GM21825 (cell line): Measurements from ENCODE around the gene EXOC6B.
"Not testable (repeated sequence)": the region's sequence is repeated elsewhere in the genome, so short reads cannot be mapped to it uniquely, and the experiment has no call there.

Experiments used
- ATAC-seq: cut with Tn5 transposase; IDR thresholded peaks from one replicate; pipeline ENCODE4 v1.9.1; 2021; ENCODE audit warnings: mild to moderate bottlenecking, moderate library complexity; ENCODE audit not compliant: unreplicated experiment

Gene EXOC6B

GRCh38 chr2:72555943-72556342 lies 269.9 kb downstream of the EXOC6B start:
- no peak for ATAC-seq

DNA sequence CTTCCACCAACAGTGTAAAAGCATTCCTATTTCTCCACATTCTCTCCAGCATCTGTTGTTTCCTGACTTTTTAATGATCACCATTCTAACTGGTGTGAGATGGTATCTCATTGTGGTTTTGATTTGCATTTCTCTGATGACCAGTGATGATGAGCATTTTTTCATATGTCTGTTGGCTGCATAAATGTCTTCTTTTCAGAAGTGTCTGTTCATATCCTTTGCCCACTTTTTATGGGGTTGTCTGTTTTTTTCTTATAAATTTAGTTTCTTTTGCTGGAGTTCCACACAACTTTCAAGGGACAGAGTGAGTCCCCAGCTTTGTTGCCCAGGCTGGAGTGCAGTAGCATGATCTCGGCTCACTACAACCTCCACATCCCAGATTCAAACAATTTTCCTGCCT lies 270.5 kb downstream of the EXOC6B start:
- ATAC-seq, result not testable (repeated sequence)

DNA sequence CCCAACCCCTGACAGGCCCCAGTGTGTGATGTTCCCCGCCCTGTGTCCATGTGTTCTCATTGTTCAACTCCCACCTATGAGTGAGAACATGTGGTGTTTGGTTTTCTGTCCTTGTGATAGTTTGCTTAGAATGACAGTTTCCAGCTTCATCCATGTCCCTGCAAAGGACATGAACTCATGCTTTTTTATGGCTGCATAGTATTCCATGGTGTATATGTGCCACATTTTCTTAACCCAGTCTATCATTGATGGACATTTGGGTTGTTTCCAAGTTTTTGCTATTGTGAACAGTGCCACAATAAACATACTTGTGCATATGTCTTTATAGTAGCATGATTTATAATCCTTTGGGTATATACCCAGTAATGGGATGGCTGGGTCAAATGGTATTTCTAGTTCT lies 270.9 kb downstream of the EXOC6B start:
- not testable (repeated sequence) for ATAC-seq

- ATAC-seq, result no peak
Observed at GRCh38 chr2:72554381-72554780, 271.5 kb downstream of the EXOC6B start.

DNA sequence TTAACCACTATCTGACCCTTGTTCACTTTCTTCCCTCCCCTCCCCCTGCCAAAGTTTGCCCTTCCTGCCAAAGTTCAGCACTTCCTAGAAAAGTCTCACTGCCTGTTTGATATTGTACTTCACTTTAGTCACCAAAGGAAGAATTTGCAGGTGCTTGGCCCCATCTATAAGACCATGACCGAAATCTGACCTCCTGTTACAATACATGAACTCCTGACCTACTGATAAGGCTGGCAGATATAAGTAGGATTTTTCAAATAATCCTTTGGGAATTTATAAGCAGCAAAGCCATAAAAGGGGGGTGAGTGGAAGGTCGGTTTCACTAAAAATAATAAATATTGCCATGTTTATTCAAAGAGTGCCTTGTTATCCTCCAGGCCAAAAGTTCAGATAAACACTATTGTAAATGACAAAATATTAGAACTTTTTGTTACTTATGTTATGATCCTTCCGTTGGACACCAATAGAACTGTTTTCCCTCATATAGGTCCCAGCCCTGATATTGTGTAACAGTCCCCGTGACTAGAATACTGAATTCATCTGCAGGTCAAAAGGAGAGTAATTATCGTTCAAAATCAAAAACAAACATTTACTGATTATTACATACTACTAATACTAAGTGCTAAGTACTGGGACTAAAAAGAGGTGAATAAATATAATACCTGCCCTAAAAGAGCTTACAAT lies 277.6 kb downstream of the EXOC6B start:
- ATAC-seq, result no peak

GRCh38 chr2:72545790-72546189 lies 280.0 kb downstream of the EXOC6B start:
- no peak for ATAC-seq

DNA sequence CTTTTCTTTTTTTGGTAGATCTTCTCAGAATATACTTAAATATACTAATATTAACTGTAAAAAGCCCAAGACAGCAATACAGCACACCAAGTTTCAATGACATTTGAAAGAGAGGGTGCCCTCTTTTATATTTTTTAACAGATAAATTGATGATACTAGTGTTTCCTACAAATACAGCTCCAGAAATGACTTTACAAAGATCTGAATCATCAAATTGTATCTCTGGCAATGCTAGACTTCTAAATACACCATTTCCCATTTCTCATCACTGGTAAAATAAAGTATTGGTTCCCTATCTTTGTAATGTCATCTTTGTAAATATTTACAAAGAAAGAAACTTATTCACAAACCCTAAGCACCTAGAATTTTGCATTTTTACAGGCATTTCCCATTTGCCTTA lies 281.3 kb downstream of the EXOC6B start:
- no peak for ATAC-seq

DNA sequence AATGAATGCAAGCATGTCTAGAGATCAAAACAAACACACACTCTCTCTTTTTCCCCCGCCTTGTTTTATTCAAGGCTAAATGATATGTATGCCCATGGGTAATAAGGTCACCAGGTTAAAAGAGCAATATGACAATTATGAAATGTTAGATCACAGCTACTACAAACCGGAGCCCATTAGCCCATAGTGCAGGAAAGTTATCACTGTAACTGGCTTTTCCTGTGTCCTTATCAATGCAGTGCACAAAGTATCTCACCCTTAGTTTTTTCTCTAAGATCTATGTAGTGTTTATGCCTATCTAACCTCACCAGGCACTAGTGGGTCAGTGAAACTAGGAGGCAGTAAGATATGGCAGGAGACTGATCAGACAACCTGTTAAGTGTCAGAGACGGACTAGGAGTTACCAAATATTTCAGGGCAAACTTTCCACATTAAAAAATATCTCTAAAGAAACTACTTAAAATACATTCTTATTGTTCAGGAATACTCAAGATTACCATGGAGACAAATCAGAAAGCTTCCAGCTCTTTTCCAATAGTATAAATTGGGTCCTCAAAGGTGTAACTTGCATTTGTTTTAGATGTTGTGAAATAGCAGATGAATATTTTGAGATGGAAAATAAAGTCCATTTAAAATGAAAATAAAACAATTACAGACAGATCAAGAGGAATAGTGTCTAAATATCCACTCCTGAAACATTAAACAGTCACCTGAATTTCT lies 282.2 kb downstream of the EXOC6B start:
- ATAC-seq, result no peak

GRCh38 chr2:72539071-72539552 lies 286.7 kb downstream of the EXOC6B start:
- no peak for ATAC-seq

- ATAC-seq, result no peak
Observed at GRCh38 chr2:72538486-72538885, 287.3 kb downstream of the EXOC6B start.

DNA sequence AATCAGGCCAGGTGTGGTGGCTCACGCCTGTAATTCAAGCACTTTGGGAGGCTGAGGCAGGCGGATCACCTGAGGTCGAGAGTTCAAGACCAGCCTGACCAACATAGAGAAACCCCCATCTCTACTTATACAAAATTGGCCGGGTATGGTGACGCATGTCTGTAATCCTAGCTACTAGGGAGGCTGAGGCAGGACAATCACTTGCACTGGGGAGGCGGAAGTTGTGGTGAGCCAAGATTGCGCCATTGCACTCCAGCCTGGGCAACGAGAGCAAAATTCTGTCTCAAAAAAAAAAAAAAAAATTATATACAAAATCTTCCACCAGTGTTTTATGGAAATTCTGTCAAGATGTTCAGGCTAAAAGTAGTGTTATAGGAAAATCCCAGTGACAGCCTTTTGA lies 290.2 kb downstream of the EXOC6B start:
- not testable (repeated sequence) for ATAC-seq

DNA sequence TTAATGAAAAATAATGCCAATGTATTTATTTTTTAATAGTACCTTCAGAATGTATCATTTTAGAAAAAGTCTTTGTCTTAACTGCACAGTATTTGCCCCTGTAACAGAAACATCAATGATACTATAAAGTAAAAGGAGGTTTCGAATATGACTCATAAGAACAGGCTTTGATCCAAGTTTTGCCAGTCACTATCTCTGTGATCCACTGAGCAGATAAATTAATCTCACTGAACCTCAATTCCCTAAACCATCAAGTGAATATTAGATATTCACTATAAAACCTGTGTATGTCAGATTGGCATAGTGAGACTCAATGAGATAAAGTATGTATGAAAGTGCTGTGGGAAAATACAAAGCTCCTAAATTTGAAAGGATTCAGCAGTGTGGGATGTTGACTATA lies 292.1 kb downstream of the EXOC6B start:
- no peak for ATAC-seq

DNA sequence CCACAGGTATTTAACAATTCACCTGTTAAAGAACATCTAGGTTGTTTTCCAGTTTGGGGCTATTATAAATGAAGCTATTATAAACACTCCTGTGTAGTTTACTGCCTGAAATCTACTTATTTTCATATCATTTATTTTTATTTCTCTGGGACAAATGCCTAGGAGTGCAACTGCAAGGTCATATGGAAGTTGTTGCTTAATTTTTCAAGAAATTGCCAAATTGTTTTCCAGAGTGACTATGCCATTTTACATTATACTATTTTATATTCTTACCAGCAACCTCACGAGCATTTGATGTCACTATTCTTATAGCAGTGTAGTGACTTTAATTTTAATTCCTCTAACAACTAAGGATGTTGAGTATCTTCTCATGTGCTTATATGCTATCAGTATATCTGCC lies 298.4 kb downstream of the EXOC6B start:
- no peak for ATAC-seq

DNA sequence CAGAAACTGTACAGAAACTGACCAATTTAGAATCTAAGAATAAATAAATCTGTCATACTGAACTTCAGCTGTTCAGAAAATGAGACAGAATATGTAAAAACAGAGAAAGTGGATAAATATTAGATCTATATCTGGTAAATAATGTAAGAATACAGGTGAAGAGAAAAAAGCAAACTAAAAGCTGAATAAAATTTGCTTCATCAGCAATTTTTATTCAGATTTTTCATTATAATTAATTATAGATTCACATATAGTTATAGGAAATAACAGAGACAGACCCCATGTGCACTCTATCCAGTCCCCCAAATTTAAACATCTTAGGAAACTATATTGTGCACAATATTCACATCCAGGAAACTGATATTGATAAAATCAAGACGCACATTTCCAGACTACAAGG lies 299.2 kb downstream of the EXOC6B start:
- no peak for ATAC-seq

DNA sequence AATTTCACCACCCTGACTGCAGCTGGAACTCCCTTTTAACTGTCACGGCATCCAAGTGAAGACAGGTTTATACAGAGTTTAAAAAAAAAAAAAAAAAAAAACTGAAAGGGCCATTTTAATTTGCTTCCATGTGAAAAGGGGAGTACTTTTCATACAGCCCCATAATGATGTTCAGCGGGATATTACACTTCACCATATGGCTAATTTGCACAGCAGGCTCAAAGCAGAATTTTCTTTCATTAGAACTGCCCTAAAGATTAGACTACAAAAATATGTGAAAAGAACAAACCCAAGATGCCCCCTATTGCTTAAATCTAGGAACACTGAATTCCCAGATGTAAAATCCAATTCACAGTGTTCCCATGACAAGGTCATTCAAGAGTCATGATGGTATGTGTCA lies 301.8 kb downstream of the EXOC6B start:
- no peak for ATAC-seq

- ATAC-seq, result no peak
Observed at GRCh38 chr2:72515696-72516095, 310.1 kb downstream of the EXOC6B start.

DNA sequence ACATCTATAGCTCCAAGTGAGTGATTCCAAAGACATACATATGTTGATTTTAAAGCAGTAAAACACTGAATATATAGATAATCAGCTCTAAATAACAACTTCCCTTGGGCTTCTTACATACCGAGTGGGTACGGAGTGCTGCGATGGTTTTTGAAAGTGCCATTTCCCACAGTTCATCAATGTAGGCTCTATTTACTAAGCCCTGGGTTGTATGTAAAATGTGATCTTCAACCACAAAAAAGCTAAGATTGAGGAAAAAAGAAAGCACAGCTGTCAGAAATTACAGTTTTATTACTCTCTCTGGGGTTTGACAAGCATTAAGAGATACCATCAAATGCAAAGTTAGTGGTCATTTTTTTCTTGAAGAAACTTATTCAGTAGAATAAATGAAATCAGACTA lies 312.8 kb downstream of the EXOC6B start:
- no peak for ATAC-seq

DNA sequence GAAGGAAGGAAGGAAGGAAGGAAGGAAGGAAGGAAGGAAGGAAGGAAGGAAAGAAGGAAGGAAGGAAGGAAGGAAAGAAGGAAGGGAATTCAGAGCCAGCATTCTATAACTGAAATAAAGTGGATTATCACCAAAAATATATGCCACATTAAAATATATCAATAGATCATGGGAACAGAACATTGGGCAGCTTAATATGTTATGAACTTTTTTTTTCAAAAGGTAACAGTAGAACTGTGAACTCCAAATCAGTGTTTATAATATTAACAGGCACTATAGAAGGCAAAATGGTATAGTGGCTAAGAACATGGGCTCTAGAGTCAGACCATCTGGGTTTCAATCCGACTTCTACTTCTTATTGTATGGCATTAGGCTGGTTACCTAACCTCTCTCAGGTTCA lies 313.5 kb downstream of the EXOC6B start:
- no peak for ATAC-seq

DNA sequence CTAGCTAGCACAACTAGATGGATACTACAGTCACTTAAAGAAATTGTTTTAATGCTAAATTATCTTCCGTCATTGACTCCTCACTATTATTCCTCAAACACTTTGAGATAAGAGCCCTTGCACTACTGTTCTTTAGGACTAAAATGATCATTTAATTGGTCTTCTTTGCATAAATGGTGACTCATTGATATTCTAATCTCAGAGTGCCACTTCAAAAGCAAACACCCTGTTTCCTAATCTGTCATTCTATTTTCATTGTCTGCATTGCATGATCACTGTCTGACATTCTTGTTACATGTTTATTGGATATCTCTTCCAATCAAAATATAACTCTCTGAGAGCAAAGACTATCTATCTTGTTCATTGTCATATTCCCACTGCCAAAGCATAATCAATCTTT lies 313.9 kb downstream of the EXOC6B start:
- no peak for ATAC-seq

DNA sequence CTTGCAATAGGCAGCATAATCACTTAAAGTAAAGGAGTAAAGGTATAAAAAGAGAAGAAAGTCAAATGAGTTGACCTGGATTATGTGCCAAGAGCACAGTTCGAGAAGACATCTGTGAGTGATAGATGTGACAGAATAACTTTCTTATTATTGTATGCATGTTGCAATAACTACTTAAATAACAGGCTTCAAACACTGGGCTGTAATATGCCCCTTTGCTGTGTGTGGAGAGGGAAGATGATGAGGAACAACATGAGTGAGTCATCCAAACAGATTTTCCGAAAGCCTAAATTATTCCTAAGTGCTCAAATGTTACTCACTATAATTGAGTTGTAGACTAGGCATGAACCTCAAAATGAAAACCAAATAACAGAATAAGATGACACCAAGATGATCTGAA lies 328.1 kb downstream of the EXOC6B start:
- no peak for ATAC-seq

DNA sequence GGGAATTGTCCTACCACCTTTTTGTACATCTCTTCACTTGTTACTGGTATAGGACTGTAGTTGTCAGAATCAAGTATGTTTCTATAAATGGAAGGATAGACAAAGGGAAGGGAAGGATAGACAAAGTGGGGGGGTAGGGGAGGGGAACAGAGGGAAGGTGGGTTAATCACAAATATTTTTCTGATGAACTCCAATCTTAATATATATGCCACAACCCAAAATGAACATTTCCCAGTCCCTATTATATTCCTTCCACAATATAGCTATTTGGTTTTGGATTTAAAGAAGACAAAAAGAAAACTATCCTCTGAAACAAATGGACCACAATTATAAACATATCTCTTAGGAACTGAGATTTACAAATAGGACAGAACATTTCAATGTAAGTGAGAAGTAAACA lies 329.4 kb downstream of the EXOC6B start:
- no peak for ATAC-seq

- no peak for ATAC-seq
Observed at GRCh38 chr2:72494392-72494791, 331.4 kb downstream of the EXOC6B start.

- not testable (repeated sequence) for ATAC-seq
Observed at GRCh38 chr2:72484622-72485021, 341.2 kb downstream of the EXOC6B start.
